Measurements from ENCODE around the gene ADD2.

GRCh38 chr2:70651727-70652126 is 116.3 kb downstream of the ADD2 start:
- TF ChIP-seq CTCF (IDR thresholded peaks at IDR 0.05; ENCODE audit: low read depth, low read length, poor library complexity, severe bottlenecking) (no peak), EZH2phosphoT487 (IDR thresholded peaks at IDR 0.05; ENCODE audit: borderline replicate concordance, low read length) (no peak)

All from DOHH2 (cell line).